NCI-H146 (cell line): ENCODE measurements around the gene SLC29A4.
"Not testable (repeated sequence)": the region's sequence is repeated elsewhere in the genome, so short reads cannot be mapped to it uniquely, and the experiment has no call there.

Experiments used
- DNase-seq: peaks from one replicate; lab custom pipeline; 2025; lab: John Stamatoyannopoulos, UW

The SLC29A4 gene

DNA sequence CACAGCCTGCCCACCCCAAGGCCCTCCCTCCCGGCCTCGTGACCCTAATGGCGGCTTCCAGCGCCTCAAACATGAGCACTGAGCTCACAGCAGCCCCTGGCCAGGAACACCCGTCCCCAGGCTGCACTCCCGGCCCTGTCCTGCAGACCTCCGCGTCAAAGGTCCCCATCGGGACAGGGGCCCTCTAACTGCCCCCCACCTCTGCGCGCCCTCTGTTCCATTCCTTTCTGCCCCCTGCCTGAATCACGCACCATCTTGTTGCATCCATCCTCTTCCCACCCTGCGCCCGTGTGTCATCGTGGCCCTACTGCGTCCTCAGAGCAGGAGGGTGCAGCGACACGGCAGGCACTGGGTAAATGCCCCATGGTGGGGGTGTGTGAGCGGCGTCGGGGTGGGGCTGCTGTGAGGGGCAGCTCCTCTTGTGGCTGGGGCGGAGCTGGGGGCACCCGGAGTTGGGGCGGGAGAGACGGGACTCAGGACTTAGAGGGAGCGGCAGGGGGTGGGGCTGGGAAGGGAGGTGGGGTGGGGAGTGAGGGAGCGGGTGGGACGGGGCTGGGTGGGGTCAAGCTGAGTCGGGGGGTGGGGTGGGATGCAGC lies 13.4 kb downstream of the SLC29A4 start:
- DNase-seq, result no peak

DNA sequence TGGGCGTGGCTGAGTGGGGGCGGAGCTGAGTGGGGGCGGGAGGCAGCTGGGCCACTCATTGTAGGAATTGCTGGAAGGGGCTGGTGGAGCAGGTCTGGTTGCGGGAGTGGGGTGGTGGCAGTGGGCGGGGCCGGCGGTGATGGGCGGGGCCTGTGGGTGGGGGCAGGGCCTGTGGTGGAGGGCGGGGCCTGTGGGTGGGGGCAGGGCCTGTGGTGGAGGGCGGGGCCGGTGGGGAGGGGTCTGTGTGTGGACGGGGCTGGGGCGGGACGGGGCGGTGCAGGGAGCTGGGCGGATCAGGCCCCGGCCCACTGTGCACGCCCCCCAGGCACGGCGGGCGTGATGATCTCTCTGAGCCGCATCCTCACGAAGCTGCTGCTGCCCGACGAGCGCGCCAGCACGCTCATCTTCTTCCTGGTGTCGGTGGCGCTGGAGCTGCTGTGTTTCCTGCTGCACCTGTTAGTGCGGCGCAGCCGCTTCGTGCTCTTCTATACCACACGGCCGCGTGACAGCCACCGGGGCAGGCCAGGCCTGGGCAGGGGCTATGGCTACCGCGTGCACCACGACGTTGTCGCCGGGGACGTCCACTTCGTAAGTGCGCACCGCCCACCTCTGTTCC lies 14.0 kb downstream of the SLC29A4 start:
- DNase-seq, result peak; percentile 62

DNA sequence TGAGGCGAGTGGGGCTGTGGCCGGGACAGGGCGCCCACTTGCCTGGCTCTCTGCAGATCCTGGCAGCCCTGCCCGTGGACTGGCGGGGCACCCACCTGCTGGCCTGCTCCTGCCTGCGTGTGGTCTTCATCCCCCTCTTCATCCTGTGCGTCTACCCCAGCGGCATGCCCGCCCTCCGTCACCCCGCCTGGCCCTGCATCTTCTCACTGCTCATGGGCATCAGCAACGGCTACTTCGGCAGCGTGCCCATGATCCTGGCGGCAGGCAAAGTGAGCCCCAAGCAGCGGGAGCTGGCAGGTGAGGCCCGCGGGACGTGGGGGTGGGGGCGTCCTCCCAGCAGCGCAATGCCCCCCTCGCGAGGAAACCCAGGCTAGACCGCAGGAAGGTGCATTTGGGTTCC lies 17.6 kb downstream of the SLC29A4 start:
- DNase-seq, result no peak

DNA sequence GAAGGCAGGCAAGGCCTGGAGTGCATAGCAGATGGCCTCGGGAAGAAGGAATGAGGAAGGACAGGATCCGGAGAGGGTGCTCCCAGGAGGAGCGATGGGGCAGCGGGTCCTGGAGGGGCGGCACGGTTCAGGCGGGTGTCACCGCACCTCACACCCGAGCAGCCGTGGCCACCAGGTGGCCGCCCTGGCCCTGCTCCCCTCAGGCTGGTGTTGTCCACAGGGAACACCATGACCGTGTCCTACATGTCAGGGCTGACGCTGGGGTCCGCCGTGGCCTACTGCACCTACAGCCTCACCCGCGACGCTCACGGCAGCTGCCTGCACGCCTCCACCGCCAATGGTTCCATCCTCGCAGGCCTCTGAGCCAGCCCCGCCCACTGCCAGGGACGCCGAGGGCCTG lies 19.8 kb downstream of the SLC29A4 start:
- DNase-seq, result no peak

DNA sequence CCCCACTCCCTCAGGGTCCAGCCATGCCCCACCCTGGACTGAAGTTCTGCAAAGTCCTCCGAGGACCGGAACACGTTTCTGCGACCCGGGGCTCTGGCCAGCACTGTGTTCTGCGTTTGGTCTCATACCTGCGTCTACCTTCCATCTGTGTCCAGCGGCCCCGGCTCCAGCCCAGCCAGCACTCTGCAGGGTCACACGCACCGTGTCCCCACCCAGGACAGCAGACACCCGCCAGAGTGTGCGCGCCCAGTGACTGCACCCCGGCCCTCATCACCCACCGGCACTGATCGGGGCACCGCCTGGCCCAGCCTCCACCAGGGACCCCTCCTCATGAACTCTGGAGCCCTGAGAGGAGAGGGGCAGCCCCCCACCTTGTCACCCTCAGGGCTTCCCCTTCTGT lies 20.3 kb downstream of the SLC29A4 start:
- DNase-seq, result no peak

DNA sequence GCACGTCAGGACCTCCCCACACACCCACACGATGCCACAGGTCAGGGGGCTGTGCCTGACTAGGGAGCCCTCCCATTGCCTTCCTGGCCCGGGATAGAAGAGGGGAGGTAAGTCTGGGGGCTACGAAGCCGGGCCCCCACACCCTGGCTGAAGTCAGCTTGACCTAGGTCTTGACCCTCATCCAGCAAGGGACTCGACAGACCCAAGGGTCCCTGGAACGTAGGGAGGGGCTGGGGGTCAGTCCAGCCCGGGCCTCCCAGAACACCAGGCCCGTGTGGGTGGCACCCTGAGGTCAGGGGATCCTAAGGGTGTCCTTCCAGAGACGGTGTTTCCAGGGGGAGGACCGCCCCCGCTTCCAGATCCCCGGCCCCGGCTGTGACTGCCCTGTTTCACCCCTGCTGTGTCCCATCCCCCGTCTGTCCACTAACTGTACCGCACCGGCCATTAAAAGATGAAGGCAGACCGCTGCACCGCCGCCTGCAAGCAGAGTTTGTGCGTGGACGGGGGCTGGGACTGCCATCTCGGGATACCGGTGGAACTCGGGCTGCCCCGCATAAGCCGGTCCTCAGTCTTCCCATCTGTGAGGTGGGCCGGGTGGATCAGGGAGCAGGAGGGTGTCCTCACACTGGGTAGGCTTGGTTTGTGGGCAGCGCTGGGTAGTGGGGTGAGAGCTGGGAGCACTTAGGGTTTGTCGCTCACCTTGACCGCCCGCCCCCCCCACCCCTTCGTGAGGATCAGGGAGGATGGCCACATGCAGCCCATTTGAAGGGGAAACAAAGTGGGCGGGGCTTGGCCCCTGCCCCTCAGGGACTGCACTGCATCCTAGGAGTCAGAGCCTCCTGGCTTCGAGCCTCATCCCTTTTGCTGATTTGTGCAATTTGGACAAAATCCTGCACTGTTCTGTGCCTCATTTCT lies 21.1 kb downstream of the SLC29A4 start:
- DNase-seq, result no peak

DNA sequence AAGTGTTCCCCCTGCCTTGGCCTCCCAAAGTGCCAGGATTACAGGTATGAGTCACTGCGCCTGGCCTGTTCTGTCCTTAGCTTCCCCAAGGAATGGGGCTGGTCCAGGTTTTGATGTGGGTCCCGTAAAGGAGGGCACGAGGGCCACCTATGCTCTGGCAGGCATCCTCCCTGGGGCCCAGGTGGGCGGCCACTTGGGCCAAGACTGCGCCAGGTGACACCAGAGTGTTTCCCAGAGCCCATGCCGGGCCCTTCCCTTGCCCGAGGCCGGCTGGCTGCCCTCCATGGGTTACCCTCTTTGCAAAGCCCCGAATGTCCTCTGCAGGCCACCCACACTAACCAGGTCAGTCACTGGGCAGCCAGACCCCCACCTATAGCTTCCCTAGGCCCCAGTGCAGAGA lies 22.3 kb downstream of the SLC29A4 start:
- not testable (repeated sequence) for DNase-seq

DNA sequence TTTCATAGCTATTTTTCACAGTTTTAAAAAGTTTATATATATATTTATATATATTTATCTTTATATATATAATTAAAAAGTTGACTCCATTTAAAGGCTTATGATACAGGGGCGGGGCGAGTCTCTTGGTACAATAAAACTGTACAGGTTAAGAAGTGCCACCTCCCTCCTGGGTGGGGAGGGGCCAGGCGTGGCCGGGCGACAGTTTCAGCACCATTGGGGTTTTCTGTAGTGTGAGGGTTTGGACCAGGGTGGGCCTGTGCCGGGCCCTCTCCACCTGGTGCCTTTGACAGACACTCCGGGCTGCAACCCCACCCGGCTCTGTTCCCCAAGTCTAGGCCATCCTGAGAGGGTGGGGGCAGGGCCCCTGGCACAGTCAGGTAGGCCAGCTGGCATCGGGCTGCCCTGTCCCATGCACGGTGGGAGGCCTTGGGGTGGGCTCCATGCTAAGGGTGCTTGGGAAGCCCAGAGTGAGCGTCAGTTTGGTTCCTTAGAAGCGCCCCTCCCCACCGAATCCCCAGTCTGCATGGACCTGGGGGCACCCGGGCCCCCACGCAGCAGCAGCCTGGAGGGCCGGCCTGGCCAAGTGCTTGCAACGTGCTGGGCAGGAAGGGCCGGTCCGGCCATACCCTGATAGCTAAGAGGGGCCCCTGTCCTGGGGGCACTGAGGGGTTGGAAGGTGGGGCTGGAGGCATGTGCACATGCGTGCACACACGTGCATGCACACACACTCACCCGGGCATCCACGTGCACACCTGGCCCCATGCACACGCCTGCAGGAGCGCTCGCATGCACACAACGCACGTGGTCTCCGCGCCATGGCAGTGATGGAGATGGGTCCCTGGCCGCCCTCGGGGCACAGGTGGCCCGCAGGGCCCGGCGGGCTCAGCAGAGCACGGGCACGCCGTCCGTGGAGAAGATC lies 24.7 kb downstream of the SLC29A4 start:
- not testable (repeated sequence) for DNase-seq

DNA sequence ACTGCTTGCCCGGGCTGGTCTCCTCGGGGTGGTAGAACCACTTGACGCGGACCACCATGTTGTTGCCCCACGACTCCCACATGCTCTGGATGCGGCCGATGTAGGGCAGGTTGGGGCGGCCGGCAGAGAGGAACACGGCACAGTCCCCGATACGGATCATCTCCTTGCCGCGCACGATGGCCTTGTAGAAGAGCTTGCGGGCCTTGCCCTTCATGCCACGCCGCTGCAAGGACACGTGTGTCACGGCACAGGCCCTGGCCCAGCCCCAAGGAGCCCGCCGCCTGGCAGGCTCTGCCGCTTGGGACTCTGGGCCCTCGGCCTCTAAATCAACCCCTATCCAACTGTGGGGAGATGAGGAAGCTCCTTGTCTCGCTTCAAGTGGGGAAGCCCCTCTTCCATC lies 26.4 kb downstream of the SLC29A4 start:
- DNase-seq, result no peak

DNA sequence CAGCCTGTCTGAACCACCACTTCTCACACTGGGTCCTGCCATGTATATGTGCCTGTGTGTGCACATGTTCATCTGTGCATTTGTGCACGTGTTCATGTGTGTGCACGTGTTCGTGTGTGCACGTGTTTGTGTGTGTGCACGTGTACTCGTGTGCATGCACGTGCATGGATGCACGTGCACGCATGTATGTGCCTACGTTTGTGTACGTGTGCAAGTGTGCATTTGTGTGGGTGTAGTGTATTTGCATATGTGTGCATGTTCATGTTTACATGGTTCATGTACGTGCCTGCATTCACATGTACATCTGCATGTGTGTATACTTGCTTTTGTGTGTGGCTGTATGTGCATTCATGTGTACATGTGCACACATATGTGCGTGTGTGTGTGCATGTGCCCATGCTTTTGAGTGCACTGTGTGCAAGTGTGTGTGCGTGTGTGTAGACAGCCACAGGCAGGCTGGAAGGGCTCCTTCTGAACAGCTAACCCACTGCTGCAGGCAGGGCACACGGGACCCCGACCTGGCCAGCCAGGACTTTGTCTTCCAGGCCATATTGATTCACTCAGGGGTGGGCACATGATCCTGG lies 28.2 kb downstream of the SLC29A4 start:
- DNase-seq, result no peak

DNA sequence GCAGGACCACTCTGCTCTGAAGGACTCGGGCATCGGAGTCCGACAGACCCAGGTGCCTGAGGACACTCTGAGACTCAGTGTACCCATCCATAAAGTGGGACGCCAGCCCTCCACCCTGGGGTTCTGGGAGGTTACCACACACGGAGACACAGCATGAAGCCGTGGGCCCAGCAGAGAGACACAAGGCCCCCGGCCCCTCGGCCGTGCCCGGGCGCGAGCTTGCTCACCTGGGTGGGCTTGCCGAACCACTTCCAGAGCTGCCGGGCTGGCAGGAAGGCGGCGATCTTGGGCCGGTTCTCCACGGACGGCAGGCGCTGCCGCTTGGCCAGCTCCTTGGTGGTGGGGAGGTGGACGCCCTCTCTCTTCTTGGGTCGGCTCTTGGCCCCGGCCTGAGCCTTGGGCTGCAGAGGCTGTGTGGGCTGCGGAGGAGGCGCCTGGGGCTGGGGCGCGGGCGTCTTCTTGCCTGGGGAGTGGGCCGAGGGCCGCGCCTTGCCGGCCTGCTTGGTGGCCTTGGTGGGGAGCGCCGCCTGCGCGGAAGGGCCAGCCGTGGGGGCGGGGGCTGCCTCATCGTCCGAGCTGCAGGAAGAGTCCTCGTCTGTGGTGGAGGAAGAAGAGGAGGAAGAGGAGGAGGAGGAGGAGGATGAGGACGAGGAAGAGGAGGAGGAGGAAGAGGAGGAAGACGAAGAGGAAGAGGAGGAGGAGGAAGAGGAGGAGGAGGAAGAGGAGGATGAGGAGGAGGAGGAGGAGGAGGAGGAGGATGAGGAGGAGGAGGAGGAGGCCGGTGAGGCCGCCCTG lies 29.7 kb downstream of the SLC29A4 start:
- not testable (repeated sequence) for DNase-seq

DNA sequence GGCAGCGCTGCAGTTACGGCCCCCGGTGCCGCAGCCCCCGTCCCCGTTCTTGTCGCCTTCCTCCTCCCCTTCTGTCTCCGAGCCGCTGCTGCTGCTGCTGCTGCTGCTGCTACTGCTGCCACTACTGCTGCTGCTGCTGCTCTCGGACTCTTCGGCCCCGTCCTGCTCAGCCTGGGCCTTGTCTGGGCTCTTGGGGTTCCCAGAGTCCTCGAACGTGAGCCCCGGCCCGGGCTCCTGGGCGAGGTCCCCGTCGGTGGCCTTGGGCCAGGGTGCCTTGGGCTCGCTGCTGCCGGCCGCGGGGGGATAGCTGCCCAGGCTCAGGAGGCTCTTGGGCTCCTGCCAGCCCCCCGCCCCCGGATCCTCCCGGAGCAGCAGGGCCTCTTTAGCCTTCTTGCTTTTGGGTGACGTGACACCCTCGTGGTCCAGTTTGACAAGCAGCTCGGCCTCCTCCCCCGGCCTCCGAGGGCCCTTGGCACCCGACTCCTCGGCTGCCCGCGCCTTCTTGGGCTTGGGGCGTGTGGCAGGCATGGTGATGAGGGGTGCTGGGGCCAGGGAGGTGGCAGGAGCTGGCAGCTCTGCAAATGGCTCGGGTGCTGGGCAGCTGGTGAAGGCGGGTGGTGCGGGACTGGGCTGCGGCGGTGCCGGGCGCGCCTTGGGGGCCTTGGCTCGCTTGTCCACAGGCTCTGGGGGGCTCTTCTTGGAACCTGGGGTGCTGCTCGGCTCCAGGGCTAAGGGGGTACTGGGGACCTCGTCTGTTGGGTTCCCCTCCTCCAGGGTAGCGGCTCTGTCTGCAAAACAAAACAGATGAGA lies 30.5 kb downstream of the SLC29A4 start:
- not testable (repeated sequence) for DNase-seq

DNA sequence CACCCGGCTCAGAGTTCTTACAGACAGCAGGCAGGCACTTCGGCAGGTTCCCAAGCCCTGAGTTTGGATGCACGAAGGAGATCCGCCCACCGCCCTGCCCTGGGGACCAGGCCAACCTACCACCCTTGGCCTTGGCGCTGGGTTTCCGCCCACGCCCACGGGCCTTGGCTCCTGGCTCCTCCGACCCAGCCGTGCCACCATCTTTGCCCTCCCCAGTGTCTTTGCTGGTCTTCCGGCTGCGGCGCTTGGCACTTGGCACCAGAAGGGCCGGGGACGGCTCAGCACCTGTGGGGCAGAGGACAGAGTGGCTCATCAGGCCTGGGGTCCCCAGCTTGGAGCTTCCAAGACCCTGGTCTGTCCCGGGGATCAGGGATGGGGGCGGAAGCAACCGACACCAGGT lies 32.1 kb downstream of the SLC29A4 start:
- no peak for DNase-seq

DNA sequence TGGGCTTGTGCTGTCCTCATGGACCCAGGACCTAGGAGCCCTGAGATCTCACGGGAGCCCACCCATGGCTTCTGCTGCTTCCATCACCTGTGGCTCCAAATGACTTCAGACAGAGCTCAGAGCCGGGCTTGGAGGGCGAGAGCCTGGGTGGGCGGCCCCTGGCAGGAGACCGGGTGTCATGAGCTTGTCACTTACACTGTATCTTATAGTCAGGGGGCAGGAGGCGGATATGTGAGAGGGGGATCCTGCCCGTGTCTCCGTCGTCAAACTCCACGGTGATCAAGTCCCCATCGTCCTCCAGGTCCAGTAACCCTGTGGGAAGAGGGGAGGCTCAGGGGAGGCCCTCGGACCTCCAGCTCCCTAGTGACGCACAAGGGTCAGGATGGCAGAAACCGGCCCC lies 33.0 kb downstream of the SLC29A4 start:
- no peak for DNase-seq

DNA sequence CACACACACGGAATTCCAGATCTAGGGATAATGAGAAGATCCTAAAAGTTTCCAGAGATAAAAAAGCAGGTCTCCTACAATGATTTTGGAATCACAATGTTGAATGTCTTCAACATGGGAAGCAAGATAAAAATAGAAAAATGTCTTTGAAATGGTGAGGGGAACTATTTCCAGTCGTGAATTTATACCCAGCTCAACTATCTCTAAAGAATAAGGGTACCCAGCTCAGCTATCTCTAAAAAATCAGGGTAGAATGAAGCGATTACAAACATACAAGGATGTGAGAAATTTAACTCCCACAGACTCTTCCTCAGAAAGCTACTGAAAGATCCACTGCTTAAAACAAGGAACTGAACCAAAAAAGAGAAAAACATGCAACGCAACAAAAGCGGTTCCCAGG lies 35.9 kb downstream of the SLC29A4 start:
- not testable (repeated sequence) for DNase-seq

DNA sequence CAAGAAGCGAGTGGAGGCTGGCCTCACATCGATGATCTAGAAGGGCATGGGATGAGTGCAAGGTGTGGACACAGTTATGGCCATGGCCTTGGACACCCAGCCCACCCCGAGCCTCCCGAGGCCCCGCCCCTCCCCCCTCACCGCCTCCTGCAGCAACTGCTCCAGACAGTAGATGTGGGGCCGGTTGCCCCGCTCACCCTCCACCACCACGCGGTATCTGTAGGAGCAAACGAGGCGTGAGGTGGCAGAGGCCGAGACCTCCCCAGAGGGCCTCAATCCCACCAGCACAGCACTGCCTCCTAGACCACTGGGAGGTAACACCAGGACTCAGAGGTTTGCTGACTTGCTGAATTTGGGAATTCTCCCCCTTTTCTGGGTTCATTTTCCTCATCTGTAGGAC lies 37.6 kb downstream of the SLC29A4 start:
- no peak for DNase-seq

DNA sequence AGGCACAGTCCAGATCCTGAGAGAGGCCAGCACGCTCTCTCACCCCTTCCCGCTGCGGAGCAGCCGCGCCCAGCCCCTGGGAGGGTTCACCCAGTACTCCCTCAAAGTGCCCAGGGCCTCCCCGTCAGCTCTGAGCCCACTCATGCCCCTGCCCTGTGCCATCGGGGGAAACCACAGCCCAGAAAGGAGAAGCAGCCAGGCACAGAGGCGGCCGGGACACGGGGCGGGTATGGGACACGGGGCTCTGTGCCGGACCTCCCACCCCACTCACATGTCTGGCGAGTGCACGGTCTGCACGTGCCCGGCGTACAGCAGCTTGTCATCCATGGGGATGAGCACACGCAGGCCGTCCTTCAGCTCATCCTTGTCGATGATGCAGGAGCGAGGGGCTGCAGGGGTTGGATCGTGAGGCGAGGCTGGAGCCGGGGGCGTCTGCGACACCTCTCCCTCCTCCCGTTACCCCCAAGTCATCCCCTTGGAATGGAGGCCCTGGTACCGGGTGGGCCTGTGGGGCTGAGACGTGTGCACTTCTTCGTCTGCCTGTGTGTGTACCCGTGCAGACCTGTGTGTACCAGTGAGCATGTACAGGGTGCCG lies 38.2 kb downstream of the SLC29A4 start:
- DNase-seq, result no peak

DNA sequence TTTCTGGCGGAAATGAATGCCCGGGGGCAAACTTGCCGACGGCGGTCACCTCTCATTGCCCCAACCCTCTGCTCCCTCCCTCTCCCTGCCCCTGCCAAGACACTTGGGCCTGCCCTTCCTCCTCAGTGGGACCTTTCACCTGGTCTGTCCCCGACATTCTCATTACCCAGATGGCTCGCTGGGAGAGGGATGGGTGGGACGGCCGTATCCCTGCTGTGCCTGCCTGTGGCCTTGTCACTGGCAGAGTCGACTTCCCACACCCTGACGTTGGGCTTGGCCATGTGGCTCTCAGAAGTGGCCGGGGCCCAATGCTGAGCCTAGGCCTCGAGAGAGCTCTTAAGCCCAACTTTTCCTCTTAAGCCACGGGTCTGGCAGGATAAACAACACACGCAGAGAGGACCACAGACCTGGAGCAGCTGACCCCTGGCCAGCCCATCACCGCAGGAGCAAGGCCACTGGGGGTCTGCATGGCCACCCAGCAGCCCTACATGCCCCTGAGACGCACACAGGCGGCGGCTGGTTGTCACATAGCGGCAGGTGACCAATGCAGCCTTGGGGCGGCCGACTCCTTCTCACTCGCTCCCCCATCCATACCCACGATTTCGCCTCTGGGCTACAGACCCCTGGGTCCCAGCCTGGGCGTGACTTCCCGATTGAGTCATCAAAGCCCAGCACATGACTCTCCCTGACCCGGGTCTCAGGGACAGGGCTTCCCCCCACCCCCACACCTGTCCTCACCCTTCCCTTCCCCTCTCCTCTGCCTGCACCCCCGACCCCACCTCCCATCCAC lies 40.1 kb downstream of the SLC29A4 start:
- DNase-seq, result no peak
